B cell (primary cell): ENCODE results near the gene ZNF182. TPM values are rescaled to one million over a fixed set of nuclear protein-coding genes. Genes with fewer than 3 reads are reported as not detected.
"Not testable (repeated sequence)": the region's sequence is repeated elsewhere in the genome, so short reads cannot be mapped to it uniquely, and the experiment has no call there.

Experiments
- ATAC-seq: fragments of 200-7000 bp; cut with Tn5 transposase; one replicate; pipeline ENCODE4 v1.10.0; 2021; ENCODE audit warnings: low read depth, mild to moderate bottlenecking, moderate number of reproducible peaks, moderate library complexity
- CTCF ChIA-PET: fragments of 350-600 bp; sonication (Branson Sonifier 250); formaldehyde crosslinking; loops from one replicate; lab custom pipeline; 2021; ENCODE audit warnings: antibody characterized with exemption, inconsistent platforms; lab: Charles Lee
- POLR2A ChIA-PET: fragments of 350-600 bp; sonication (Branson Sonifier 250); formaldehyde crosslinking; loops from one replicate; lab custom pipeline; 2021; ENCODE audit warnings: antibody characterized with exemption; lab: Charles Lee
- DNase-seq: peaks from one replicate; pipeline ENCODE4 v3.0.0; 2013
- H2AFZ ChIP-seq: 2 replicates; pipeline ENCODE4 v1.6.1; 2012; ENCODE audit warnings: mild to moderate bottlenecking, low read depth, low read length; ENCODE audit not compliant: insufficient read depth, poor library complexity, severe bottlenecking
- H3K27ac ChIP-seq, 2 donors: 1 replicate in 1 of 2; 2 replicates in 1 of 2; pipeline ENCODE4 v1.5.1; 2012 to 2013; ENCODE audit warnings: low read length in 2 of 2, mild to moderate bottlenecking in 2 of 2, moderate library complexity in 1 of 2
- H3K27me3 ChIP-seq, 4 experiments: fragments of 200-600 bp in 1 of 4; sonication (generic) in 1 of 4; replicated peaks in 1 of 4; 1 replicate in 2 of 4; 2 replicates in 2 of 4; pipeline versions ENCODE4 v1.6.1 to v1.7.0; 2013 to 2016; ENCODE audit warnings: low read length in 3 of 4, mild to moderate bottlenecking in 2 of 4, mixed read lengths in 1 of 4, moderate library complexity in 1 of 4; ENCODE audit not compliant: insufficient read depth in 4 of 4, control insufficient read depth in 3 of 4; ENCODE audit errors: control extremely low read depth in 1 of 4
- H3K36me3 ChIP-seq, 2 experiments: replicated peaks in 1 of 2; 1 replicate in 1 of 2; 2 replicates in 1 of 2; pipeline versions ENCODE4 v1.6.1 to v1.7.1; 2013; ENCODE audit warnings: low read length in 1 of 2; ENCODE audit not compliant: insufficient read depth in 2 of 2, control insufficient read depth in 1 of 2; ENCODE audit errors: control extremely low read depth in 1 of 2, extremely low read depth in 1 of 2
- H3K4me1 ChIP-seq, 2 donors: fragments of 200-600 bp in 1 of 2; sonication (generic) in 1 of 2; 1 replicate in 1 of 2; 2 replicates in 1 of 2; pipeline versions ENCODE4 v1.5.1 to v1.6.1; 2013 to 2017; ENCODE audit warnings: low read length in 2 of 2; ENCODE audit not compliant: control insufficient read depth in 2 of 2, insufficient read depth in 2 of 2
- H3K4me2 ChIP-seq: replicated peaks from 2 replicates; pipeline ENCODE3; 2012; ENCODE audit warnings: mild to moderate bottlenecking, low read depth, low read length; ENCODE audit not compliant: poor library complexity, severe bottlenecking
- H3K4me3 ChIP-seq, 5 experiments: fragments of 200-600 bp in 1 of 5; sonication (generic) in 1 of 5; 1 replicate in 3 of 5; 2 replicates in 2 of 5; pipeline versions ENCODE4 v1.5.1 to v1.7.0; 2011 to 2016; ENCODE audit warnings: low read length in 4 of 5, mild to moderate bottlenecking in 4 of 5, low read depth in 2 of 5, control low read depth in 1 of 5, moderate library complexity in 1 of 5; ENCODE audit not compliant: insufficient read depth in 1 of 5; ENCODE audit errors: control extremely low read depth in 1 of 5, extremely low read depth in 1 of 5
- H3K79me2 ChIP-seq: fragments of 200-600 bp; sonication (generic); one replicate; pipeline ENCODE4 v1.6.0; 2016; ENCODE audit warnings: low read length; ENCODE audit not compliant: control insufficient read depth, insufficient read depth
- H3K9ac ChIP-seq: fragments of 200-600 bp; sonication (generic); 2 replicates; pipeline ENCODE4 v1.6.1; 2017; ENCODE audit warnings: mild to moderate bottlenecking, low read length, moderate library complexity
- H3K9me3 ChIP-seq, 3 donors: one replicate each; pipeline versions ENCODE4 v1.6.1 to v1.7.1; 2013; ENCODE audit warnings: low read length in 2 of 3; ENCODE audit not compliant: control insufficient read depth in 2 of 3, insufficient read depth in 1 of 3; ENCODE audit errors: control extremely low read depth in 1 of 3
- H4K20me1 ChIP-seq: 2 replicates; pipeline ENCODE4 v1.6.0; 2012; ENCODE audit warnings: mild to moderate bottlenecking, low read length; ENCODE audit not compliant: insufficient read depth, control insufficient read depth, poor library complexity, severe bottlenecking
- H3K27ac Mint-ChIP-seq: one replicate; pipeline ENCODE4 v1.8.0; 2021; ENCODE audit warnings: mixed read lengths
- H3K27me3 Mint-ChIP-seq: one replicate; pipeline ENCODE4 v1.8.0; 2021; ENCODE audit warnings: mixed read lengths
- H3K4me1 Mint-ChIP-seq: one replicate; pipeline ENCODE4 v1.8.0; 2021; ENCODE audit warnings: mixed read lengths
- H3K4me3 Mint-ChIP-seq: one replicate; pipeline ENCODE4 v1.8.0; 2021; ENCODE audit warnings: mixed read lengths
- H3K9me3 Mint-ChIP-seq: one replicate; pipeline ENCODE4 v1.8.0; 2022; ENCODE audit warnings: mixed read lengths; ENCODE audit not compliant: insufficient read depth
- EZH2 ChIP-seq: IDR thresholded peaks from 2 replicates; pipeline ENCODE4 v1.6.1; 2012; ENCODE audit warnings: borderline replicate concordance, low read depth, mild to moderate bottlenecking, moderate library complexity, low read length; ENCODE audit not compliant: insufficient read depth, poor library complexity, severe bottlenecking
- WGBS: methylation state at CpG from one replicate; pipeline ENCODE4 v1.1.5; 2013; ENCODE audit warnings: missing lambda C conversion rate; ENCODE audit not compliant: insufficient coverage; 5-methylcytosine and 5-hydroxymethylcytosine counted together
- intact Hi-C: fragments of 100-400 bp; cut with micrococcal nuclease; formaldehyde crosslinking; loops from one replicate; pipeline ENCODE4 v1.10.0; 2022
- polyA plus RNA-seq: library from polyadenylated mRNA; depleted of rRNA; stranded (reverse); fragments of >200 nt; gene quantifications from 2 replicates; pipeline ENCODE4 v1.2.3, GENCODE V29; 2012
- total RNA-seq, 2 donors: library from RNA; stranded (reverse); fragments of 120-200 nt in 1 of 2; gene quantifications; 1 replicate in 1 of 2; 2 replicates in 1 of 2; pipeline versions ENCODE4 v1.2.3 to v1.2.4, GENCODE V29; 2013 to 2022
- TF ChIP-seq, protein P1 (sequence below): fragments of 200-600 bp; IDR thresholded peaks from one replicate; pipeline ENCODE4 v1.8.0; 2022; ENCODE audit warnings: antibody characterized with exemption, mild to moderate bottlenecking

The ZNF182 gene
- total and polyA plus RNA-seq, 2 donors (not counting 1 experiment from before 2014, with no cell fraction given), result 4.0 to 12.6 TPM

DNA sequence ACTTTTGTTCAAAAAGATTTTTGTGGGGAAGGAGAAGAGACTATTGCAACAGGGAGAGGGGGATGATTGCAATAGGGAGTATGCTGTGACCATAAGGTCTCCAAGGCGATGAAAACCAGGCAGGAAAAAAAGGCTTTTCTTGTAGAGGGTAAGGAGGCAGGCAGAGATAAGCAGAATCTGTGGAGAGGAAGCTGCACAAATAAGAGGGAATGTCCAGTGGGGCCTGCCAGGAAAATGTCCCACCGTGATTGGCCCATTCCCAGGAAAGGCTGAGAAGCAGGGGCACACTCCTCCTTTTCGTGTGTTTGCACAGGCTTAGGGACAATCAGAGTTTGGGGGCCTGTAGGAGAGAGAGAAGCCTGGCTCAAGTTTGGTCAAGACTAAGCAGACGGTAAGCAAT lies 32.1 kb upstream of the ZNF182 start:
- Histone ChIP-seq H3K27ac (no peak overlapping the region), H3K4me2 (no peak overlapping the region), H3K27me3 (no peaks in the 10 kb centered on the region), H3K4me1 (no peaks in the 10 kb centered on the region), H3K4me3 (no peak overlapping the region), H3K9ac (no peak overlapping the region), H3K36me3 (no peaks in the 10 kb centered on the region), H2AFZ (no peak overlapping the region), H3K9me3 (no peaks in the 10 kb centered on the region), H4K20me1 (no peaks in the 10 kb centered on the region), H3K79me2 (no peaks in the 10 kb centered on the region)
- H3K9me3 Mint-ChIP-seq, result no peaks in the 10 kb centered on the region
- no peak for ATAC-seq
- H3K4me1 Mint-ChIP-seq, result no peaks in the 10 kb centered on the region
- no peaks in the 10 kb centered on the region for H3K27me3 Mint-ChIP-seq
- POLR2A ChIA-PET, result no interaction called here
- CTCF ChIA-PET, result no interaction called here
- no peak overlapping the region for H3K27ac Mint-ChIP-seq
- WGBS, result 94% methylated on average over 2 of the region's 4 CpGs
- H3K4me3 Mint-ChIP-seq, result no peak overlapping the region
- intact Hi-C loops, result no loop called here
- no peak for DNase-seq
- TF ChIP-seq, protein P1, sequence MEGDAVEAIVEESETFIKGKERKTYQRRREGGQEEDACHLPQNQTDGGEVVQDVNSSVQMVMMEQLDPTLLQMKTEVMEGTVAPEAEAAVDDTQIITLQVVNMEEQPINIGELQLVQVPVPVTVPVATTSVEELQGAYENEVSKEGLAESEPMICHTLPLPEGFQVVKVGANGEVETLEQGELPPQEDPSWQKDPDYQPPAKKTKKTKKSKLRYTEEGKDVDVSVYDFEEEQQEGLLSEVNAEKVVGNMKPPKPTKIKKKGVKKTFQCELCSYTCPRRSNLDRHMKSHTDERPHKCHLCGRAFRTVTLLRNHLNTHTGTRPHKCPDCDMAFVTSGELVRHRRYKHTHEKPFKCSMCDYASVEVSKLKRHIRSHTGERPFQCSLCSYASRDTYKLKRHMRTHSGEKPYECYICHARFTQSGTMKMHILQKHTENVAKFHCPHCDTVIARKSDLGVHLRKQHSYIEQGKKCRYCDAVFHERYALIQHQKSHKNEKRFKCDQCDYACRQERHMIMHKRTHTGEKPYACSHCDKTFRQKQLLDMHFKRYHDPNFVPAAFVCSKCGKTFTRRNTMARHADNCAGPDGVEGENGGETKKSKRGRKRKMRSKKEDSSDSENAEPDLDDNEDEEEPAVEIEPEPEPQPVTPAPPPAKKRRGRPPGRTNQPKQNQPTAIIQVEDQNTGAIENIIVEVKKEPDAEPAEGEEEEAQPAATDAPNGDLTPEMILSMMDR, result no peak
- TF ChIP-seq EZH2, result no peak

DNA sequence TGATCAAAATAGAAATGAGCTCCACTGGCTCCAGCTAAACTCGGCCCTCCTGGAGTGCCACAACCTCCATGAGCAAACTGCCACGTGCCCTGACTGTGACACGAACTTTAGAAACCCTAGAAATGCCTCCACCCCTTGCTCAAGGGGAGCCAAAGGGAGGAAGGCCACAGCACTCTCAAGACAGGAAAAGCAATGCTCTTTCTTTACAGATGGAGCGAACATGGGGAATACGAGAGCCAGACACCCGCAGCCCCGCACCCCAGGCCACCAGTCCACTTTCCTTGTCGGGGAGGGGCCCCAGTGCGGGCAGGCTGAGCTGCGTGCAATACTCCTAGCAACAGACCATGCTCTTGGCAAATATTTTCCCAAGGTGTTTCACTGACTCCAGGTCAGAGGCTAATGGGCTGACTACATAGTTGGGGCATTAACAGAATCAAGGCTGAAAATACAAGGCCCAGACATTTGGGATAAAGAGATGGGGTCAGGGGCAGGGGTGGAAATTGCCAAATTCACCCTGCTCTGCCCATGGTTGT lies 26.9 kb upstream of the ZNF182 start:
- H4K20me1 ChIP-seq, H3K27ac Mint-ChIP-seq, H3K9ac ChIP-seq, H3K9me3 ChIP-seq, H3K9me3 Mint-ChIP-seq, H3K27me3 Mint-ChIP-seq, H3K4me1 ChIP-seq, H2AFZ ChIP-seq, H3K27me3 ChIP-seq, ATAC-seq, H3K4me3 ChIP-seq, CTCF ChIA-PET, H3K79me2 ChIP-seq, H3K4me3 Mint-ChIP-seq, POLR2A ChIA-PET, DNase-seq, H3K4me2 ChIP-seq, H3K4me1 Mint-ChIP-seq, intact Hi-C loops, H3K27ac ChIP-seq, H3K36me3 ChIP-seq: not testable (repeated sequence)
- WGBS, result 94% methylated on average over 3 of the region's 10 CpGs
